Loucy (cell line): ENCODE measurements around the gene WDTC1.

Experiments
- H2AFZ ChIP-seq: fragments of 200-600 bp; sonication (generic); 2 replicates; pipeline ENCODE4 v1.6.0; 2016; ENCODE audit warnings: antibody characterized with exemption, mild to moderate bottlenecking, low read length, moderate library complexity
- H3F3A ChIP-seq: fragments of 200-600 bp; 2 replicates; pipeline ENCODE4 v1.6.0; 2016; ENCODE audit warnings: antibody characterized with exemption, low read depth, mild to moderate bottlenecking
- H3K27me3 ChIP-seq: fragments of 200-600 bp; sonication (generic); 2 replicates; pipeline ENCODE4 v1.6.1; 2014; ENCODE audit warnings: low read length, mild to moderate bottlenecking; ENCODE audit not compliant: insufficient read depth, poor library complexity, severe bottlenecking
- H3K36me3 ChIP-seq: fragments of 200-600 bp; sonication (generic); 2 replicates; pipeline ENCODE4 v1.6.1; 2016; ENCODE audit warnings: low read length; ENCODE audit not compliant: insufficient read depth
- H3K4me1 ChIP-seq: fragments of 200-600 bp; sonication (generic); 2 replicates; pipeline ENCODE4 v1.5.1; 2014; ENCODE audit warnings: low read length, mild to moderate bottlenecking; ENCODE audit not compliant: insufficient read depth, poor library complexity, severe bottlenecking
- H3K4me2 ChIP-seq: fragments of 200-600 bp; sonication (generic); 2 replicates; pipeline ENCODE4 v1.6.0; 2014; ENCODE audit warnings: antibody characterized with exemption, low read length, low read depth, mild to moderate bottlenecking; ENCODE audit not compliant: poor library complexity, severe bottlenecking
- H3K4me3 ChIP-seq: fragments of 200-600 bp; sonication (generic); 2 replicates; pipeline ENCODE4 v1.5.1; 2014; ENCODE audit warnings: low read length, mild to moderate bottlenecking, mixed read lengths; ENCODE audit not compliant: poor library complexity, severe bottlenecking
- H3K79me2 ChIP-seq: fragments of 200-600 bp; sonication (generic); 2 replicates; pipeline ENCODE4 v1.6.1; 2014; ENCODE audit warnings: low read length; ENCODE audit not compliant: insufficient read depth
- H3K9ac ChIP-seq: fragments of 200-600 bp; sonication (generic); 2 replicates; pipeline ENCODE4 v1.6.0; 2014; ENCODE audit warnings: mild to moderate bottlenecking, low read depth, low read length, moderate library complexity; ENCODE audit not compliant: poor library complexity, severe bottlenecking
- H3K9me2 ChIP-seq: fragments of 200-600 bp; sonication (generic); replicated peaks from 2 replicates; pipeline ENCODE4 v1.6.1; 2016; ENCODE audit warnings: low read depth, low read length, mixed read lengths
- H3K9me3 ChIP-seq: fragments of 200-600 bp; sonication (generic); 2 replicates; pipeline ENCODE4 v1.6.1; 2014; ENCODE audit warnings: mild to moderate bottlenecking, antibody characterized with exemption, low read length, low read depth; ENCODE audit not compliant: insufficient read depth
- H4K20me1 ChIP-seq: fragments of 200-600 bp; sonication (generic); 2 replicates; pipeline ENCODE4 v1.6.0; 2014; ENCODE audit warnings: antibody characterized with exemption, low read length, mild to moderate bottlenecking; ENCODE audit not compliant: insufficient read depth, poor library complexity, severe bottlenecking
- EZH2phosphoT487 ChIP-seq: fragments of 200-600 bp; IDR thresholded peaks from 2 replicates; pipeline ENCODE4 v1.6.1; 2018; ENCODE audit warnings: antibody characterized with exemption, mild to moderate bottlenecking, moderate library complexity, borderline replicate concordance
- TF ChIP-seq, protein P1 (sequence below): fragments of 200-600 bp; sonication (generic); conservative IDR thresholded peaks from 2 replicates; pipeline ENCODE4 v1.5.1; 2014; ENCODE audit warnings: mild to moderate bottlenecking, antibody characterized with exemption, low read length

WDTC1 gene

DNA sequence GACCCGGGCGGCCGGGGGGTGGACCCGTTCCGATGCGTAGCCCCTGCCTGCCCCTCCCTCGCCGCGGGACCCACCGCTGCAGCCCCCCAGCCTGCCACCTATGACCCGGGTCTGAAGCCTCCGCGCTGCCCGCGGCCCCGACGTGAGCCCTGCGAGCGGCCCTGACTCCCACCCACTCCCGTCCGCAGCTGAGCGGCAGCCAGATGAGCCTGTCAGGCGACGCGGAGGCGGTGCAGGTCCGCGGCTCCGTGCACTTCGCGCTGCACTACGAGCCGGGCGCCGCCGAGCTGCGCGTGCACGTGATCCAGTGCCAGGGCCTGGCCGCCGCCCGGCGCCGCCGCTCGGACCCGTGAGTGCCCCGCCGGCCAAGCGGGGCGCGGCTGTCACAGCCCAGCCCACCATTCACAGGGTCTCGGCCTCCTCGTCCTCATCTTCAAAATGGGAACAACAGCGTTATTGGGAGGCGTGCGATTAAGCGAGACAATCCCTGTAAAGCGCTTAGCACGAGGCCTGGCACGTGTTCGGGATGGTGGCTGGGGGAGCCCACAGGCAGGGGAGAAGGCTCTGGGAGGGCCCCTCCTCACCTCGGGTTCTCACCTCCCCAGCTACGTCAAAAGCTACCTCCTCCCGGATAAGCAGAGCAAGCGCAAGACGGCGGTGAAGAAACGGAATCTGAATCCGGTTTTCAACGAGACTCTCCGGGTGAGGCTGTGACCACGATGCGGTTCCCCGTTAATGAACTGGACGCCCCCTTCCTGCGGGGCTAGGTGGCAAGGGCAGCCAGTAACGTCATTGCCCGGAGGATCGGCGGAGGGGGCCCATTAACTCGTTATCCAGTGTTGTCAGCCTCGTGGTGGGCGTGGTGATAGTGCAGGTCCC, 115.6 kb downstream of the WDTC1 start:
- H3K79me2 ChIP-seq = peaks cover 12% of the 10 kb centered on the region; the same call in 1 of the 2 replicates
- H3K9me2 ChIP-seq = no peaks in the 10 kb centered on the region
- peaks cover 7% of the 10 kb centered on the region for H3K4me1 ChIP-seq
- no peak for TF ChIP-seq EZH2phosphoT487
- TF ChIP-seq, protein P1, sequence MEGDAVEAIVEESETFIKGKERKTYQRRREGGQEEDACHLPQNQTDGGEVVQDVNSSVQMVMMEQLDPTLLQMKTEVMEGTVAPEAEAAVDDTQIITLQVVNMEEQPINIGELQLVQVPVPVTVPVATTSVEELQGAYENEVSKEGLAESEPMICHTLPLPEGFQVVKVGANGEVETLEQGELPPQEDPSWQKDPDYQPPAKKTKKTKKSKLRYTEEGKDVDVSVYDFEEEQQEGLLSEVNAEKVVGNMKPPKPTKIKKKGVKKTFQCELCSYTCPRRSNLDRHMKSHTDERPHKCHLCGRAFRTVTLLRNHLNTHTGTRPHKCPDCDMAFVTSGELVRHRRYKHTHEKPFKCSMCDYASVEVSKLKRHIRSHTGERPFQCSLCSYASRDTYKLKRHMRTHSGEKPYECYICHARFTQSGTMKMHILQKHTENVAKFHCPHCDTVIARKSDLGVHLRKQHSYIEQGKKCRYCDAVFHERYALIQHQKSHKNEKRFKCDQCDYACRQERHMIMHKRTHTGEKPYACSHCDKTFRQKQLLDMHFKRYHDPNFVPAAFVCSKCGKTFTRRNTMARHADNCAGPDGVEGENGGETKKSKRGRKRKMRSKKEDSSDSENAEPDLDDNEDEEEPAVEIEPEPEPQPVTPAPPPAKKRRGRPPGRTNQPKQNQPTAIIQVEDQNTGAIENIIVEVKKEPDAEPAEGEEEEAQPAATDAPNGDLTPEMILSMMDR = no peak
- H2AFZ ChIP-seq = no peak overlapping the region
- no peaks in the 10 kb centered on the region for H3K27me3 ChIP-seq
- H3K4me2 ChIP-seq = no peak overlapping the region
- H3K4me3 ChIP-seq = no peak overlapping the region
- H3K9me3 ChIP-seq = no peaks in the 10 kb centered on the region
- H3K9ac ChIP-seq = no peak overlapping the region
- H4K20me1 ChIP-seq = no peaks in the 10 kb centered on the region
- H3F3A ChIP-seq = no peaks in the 10 kb centered on the region
- peaks cover 5% of the 10 kb centered on the region; the same call in 1 of the 2 replicates for H3K36me3 ChIP-seq

DNA sequence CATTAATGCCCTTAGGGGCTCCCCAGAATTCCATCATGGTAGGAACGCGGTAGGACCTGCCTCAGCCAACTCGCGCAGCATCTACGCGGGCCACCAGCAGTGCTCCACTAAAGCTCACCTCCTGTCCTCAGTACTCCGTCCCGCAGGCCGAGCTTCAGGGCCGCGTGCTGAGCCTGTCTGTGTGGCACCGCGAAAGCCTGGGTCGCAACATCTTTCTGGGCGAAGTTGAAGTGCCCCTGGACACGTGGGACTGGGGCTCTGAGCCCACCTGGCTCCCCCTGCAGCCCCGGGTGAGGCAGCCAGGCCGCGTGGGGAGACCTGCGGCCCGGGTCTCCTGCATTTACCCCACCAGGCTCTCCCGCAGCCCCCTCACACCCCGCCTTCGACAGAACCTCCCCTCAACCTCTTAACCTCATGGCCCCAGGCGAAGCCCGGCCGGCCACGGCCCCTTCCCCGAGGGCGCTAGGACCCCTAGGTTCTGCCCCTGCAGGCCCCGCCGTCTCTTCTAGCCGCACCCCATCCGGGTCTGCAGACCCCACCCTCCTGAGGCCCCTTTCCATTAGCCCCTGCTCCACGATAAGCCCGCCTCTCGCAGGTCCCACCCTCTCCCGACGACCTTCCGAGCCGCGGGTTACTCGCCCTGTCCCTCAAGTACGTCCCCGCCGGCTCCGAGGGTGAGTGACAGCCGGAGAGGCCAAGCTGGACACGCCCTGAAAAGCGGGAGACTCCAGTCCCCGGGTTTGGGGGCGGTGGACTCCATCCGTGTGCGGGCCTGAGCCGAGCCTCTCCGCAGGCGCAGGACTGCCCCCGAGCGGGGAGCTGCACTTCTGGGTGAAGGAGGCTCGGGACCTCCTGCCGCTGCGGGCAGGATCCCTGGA, 116.5 kb downstream of the WDTC1 start:
- Histone ChIP-seq H3K79me2 (peaks cover 6% of the 10 kb centered on the region; the same call in 1 of the 2 replicates), H3K4me1 (peaks cover 3% of the 10 kb centered on the region), H3K36me3 (peaks cover 5% of the 10 kb centered on the region; the same call in 1 of the 2 replicates), H3K4me2 (no peak overlapping the region), H3K9ac (no peak overlapping the region), H3K4me3 (no peak overlapping the region), H2AFZ (no peak overlapping the region), H3K9me3 (no peaks in the 10 kb centered on the region), H3K9me2 (no peaks in the 10 kb centered on the region), H4K20me1 (no peaks in the 10 kb centered on the region), H3F3A (no peaks in the 10 kb centered on the region), H3K27me3 (no peaks in the 10 kb centered on the region)
- TF ChIP-seq EZH2phosphoT487 = no peak
- TF ChIP-seq, protein P1 = no peak

DNA sequence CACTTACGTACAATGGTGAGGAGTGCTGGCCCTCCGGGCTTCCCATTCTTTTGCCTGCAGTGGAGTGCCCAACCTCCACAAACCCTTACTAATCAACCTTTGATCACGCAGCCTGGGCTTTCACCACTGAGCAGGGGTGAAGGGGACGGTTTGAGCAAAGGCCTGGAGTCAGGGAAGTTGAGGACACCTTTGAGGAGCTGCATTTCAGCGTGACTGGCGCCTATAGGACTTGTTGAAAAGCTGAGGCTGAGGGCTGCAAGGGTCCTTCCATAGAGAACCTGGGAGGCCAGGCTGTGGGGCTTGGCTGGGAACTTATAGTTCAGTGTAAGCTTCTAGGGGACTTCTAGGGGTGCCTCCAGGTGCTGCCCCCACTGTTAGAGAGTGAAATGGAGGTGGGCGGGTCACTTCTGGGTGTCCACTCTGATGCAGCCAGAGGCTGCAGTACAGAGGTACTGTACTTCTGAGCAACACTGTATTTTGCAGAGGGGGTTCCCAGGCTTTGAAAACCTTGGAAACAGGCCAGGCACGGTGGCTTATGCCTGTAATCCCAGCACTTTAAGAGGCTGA, 117.2 kb downstream of the WDTC1 start:
- H4K20me1 ChIP-seq = no peaks in the 10 kb centered on the region
- H3F3A ChIP-seq = no peaks in the 10 kb centered on the region
- no peak overlapping the region for H3K4me3 ChIP-seq
- no peak overlapping the region for H3K9ac ChIP-seq
- H3K27me3 ChIP-seq = no peaks in the 10 kb centered on the region
- H3K4me2 ChIP-seq = no peak overlapping the region
- no peaks in the 10 kb centered on the region for H3K9me2 ChIP-seq
- H3K4me1 ChIP-seq = no peaks in the 10 kb centered on the region
- TF ChIP-seq, protein P1 = no peak
- TF ChIP-seq EZH2phosphoT487 = no peak
- H3K9me3 ChIP-seq = no peaks in the 10 kb centered on the region
- no peaks in the 10 kb centered on the region for H3K79me2 ChIP-seq
- no peak overlapping the region for H2AFZ ChIP-seq
- H3K36me3 ChIP-seq = peaks cover 5% of the 10 kb centered on the region; the same call in 1 of the 2 replicates
